HG03060 (cell line): Measurements from ENCODE around the gene BNC2.

ENCODE experiments used
- ATAC-seq: cut with Tn5 transposase; IDR thresholded peaks from one replicate; pipeline ENCODE4 v1.9.1; 2021; ENCODE audit warnings: low read depth, moderate number of reproducible peaks; ENCODE audit not compliant: unreplicated experiment

BNC2 gene

GRCh38 chr9:16773617-16774016 lies 96.9 kb downstream of the BNC2 start:
- no peak for ATAC-seq

- no peak for ATAC-seq
These were observed 97.4 kb downstream of the BNC2 start for GRCh38 chr9:16773116-16773515.

- no peak for ATAC-seq
These were observed 99.1 kb downstream of the BNC2 start for GRCh38 chr9:16771356-16771755.

GRCh38 chr9:16769291-16769690 lies 101.2 kb downstream of the BNC2 start:
- ATAC-seq, result no peak

GRCh38 chr9:16768816-16769215 lies 101.7 kb downstream of the BNC2 start:
- ATAC-seq, result no peak

- ATAC-seq, result no peak
These were observed 103.1 kb downstream of the BNC2 start for GRCh38 chr9:16767366-16767765.

GRCh38 chr9:16763946-16764345 lies 106.5 kb downstream of the BNC2 start:
- no peak for ATAC-seq

- ATAC-seq, result no peak
These were observed 114.9 kb downstream of the BNC2 start for GRCh38 chr9:16755467-16756160.

- no peak for ATAC-seq
These were observed 115.8 kb downstream of the BNC2 start for GRCh38 chr9:16754662-16755061.

GRCh38 chr9:16753256-16753655 lies 117.2 kb downstream of the BNC2 start:
- ATAC-seq, result no peak

- ATAC-seq, result no peak
These were observed 117.9 kb downstream of the BNC2 start for GRCh38 chr9:16752601-16753000.

GRCh38 chr9:16750553-16750952 lies 119.9 kb downstream of the BNC2 start:
- ATAC-seq, result no peak

- no peak for ATAC-seq
These were observed 125.1 kb downstream of the BNC2 start for GRCh38 chr9:16745359-16745758.

GRCh38 chr9:16744394-16744793 lies 126.1 kb downstream of the BNC2 start:
- ATAC-seq, result no peak

- no peak for ATAC-seq
These were observed 127.1 kb downstream of the BNC2 start for GRCh38 chr9:16743375-16743774.

GRCh38 chr9:16735001-16735400 lies 135.5 kb downstream of the BNC2 start:
- ATAC-seq, result no peak

GRCh38 chr9:16732546-16732945 lies 137.9 kb downstream of the BNC2 start:
- no peak for ATAC-seq

- ATAC-seq, result no peak
These were observed 140.3 kb downstream of the BNC2 start for GRCh38 chr9:16730162-16730561.

GRCh38 chr9:16729651-16730050 lies 140.8 kb downstream of the BNC2 start:
- ATAC-seq, result no peak

GRCh38 chr9:16728137-16728508 lies 142.3 kb downstream of the BNC2 start:
- no peak for ATAC-seq

GRCh38 chr9:16727452-16728136 lies 142.9 kb downstream of the BNC2 start:
- ATAC-seq, result no peak

- ATAC-seq, result no peak
These were observed 143.6 kb downstream of the BNC2 start for GRCh38 chr9:16726718-16727451.
